GM18508 (cell line): ENCODE measurements around the gene PROX1.
"Not testable (repeated sequence)": the region's sequence is repeated elsewhere in the genome, so short reads cannot be mapped to it uniquely, and the experiment has no call there.

Experiments used
- ATAC-seq: cut with Tn5 transposase; IDR thresholded peaks from one replicate; pipeline ENCODE4 v1.9.1; 2021; ENCODE audit warnings: moderate number of reproducible peaks; ENCODE audit not compliant: insufficient read depth, unreplicated experiment

The PROX1 gene

DNA sequence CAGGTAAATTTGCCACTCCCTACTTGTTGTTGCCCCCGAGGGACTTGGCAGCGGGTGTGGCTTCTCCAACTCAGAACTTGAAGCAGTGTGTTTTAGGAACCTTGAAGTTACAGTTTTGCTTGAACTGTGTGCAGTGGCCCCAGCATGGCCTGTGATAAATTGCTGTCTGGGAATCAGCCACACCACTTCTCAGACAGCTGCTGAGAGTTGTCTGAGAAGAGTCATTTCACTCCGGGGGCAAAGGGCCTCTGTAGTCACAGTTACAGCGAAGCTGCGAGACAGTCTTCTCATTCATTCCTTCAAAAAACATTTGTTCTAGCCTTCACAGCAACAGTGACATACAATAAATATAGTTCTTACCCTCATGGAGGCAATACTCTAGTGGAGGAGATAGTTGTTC, 70.3 kb downstream of the PROX1 start:
- ATAC-seq: no peak

DNA sequence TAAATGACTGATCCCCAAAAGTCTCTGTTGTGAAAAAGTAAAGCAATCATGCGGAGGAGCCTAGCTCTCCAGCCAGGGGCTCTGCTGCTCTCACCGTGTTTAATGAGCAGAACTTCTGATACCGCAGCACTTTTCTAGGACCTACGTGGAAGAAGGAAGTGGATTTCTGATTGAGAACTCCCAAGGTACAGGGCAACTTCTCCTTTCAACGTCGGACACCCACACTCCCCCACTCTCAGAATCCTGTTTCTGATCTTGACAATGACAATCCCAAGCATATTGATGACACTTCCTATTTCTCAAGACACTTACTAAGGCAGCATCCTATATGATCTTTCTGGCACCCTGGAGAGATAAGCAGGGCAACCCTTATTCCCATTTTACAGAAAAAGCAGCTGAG, 78.4 kb downstream of the PROX1 start:
- ATAC-seq: no peak

DNA sequence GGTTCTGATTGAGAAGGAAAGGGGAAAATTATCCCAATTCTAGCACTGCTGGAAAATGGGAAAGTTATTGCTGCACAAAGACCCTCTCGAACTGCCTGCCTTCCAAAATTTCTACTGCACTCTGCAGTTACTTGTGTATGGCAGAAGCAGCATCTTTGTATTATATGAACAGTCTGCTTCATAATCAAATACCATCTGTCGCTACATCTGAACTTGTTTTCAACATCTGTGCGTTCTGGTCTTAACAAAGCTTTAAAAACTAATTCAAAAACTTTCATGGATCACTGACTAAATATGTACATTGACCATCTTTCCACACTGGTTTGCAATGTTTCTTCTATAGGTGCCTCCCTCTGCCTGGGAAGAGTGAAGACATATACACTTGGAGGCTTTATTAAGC, 79.2 kb downstream of the PROX1 start:
- ATAC-seq: no peak

DNA sequence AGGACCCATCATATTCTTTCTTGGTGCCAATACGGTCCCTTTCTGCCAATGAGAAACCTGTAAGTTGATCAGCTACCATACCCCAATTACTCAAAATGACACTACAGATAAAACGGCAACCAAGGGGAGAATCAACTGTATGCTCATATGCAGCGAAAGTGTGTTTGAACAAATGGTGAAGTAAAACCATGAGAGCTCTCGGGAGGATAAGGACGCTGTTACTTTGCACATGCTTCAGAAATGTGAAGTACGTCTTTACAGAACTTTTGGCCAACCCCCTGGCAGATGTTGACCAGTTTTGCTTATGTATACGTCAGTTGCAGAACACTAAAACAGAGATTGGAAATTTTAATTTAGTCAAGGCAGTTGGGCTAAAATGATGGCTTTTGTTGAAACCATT, 79.6 kb downstream of the PROX1 start:
- no peak for ATAC-seq

DNA sequence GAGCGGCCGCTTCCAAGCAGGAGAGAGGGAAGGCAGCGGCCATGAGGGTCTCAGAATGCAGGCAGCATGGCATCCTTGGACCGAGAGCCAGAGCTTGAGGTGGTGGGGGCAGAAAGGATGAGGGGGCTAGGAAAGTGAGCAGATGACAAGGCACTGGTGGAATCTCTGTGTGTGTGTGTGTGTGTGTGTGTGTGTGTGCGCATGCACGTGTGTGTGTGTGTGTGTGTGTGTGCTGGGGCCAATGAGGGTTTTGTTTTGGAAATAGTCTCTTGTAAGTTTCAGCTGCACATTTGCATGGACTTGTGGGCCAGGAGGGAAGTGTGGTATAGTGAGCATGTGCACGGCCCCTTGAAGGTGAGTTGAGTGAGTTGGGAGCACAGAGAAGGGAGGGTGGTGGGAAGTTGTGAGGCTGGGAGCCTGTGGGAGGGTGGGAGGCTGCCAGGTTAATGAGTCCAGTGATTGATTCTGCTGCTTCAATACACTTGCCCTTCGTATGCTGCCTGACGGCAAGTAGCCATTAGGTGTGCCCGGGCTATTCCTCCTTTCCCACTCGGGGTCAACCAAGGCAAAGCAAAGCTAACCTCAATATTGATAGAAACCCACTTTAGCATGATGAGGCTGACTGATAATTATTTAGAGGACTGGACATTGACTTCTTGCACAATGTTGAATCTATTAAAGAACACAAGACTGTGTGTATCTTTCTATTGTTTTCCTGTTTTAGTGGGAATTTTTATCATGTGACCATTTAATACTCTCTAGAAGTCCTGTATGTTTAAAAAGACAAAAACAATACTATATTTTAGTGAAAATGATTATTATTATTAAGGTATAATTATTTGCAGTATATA, 80.3 kb downstream of the PROX1 start:
- ATAC-seq: no peak

DNA sequence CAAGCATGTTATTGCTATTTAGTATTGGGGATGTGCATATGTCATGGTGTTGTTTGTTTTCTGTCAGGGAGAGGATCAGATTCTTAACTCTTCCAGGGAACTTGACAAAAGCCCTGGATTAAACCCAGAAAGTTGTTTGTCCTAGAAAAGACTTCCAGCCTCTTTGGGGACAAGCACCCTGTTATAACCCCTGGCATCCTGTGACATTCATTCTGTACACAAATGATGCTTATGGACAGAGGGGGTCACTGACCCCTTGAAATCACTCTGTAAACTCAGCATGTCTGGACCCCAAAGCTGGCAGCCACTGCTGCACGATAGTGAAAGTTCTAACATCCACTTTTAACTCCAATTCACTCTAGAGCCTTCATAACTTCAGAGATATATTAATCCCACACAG, 81.2 kb downstream of the PROX1 start:
- no peak for ATAC-seq

DNA sequence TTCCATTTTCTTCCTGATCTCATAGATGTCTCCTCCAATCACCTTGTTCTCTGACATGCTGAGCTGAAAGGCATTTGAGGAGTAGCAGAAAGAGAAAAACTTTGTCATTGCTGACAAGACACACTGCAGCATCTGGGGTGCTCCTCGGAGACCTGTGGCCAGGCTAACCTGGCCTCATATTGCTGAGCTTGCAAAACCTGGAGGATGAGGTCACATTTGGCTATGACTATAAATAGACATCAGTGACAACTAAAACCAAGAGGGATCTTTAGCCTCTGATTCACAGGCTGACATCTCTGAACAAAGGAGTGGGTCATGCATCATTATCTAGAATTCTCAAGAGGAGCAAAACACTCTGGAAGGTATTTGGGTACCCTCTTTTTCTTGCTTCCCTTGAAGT, 83.7 kb downstream of the PROX1 start:
- ATAC-seq: no peak

DNA sequence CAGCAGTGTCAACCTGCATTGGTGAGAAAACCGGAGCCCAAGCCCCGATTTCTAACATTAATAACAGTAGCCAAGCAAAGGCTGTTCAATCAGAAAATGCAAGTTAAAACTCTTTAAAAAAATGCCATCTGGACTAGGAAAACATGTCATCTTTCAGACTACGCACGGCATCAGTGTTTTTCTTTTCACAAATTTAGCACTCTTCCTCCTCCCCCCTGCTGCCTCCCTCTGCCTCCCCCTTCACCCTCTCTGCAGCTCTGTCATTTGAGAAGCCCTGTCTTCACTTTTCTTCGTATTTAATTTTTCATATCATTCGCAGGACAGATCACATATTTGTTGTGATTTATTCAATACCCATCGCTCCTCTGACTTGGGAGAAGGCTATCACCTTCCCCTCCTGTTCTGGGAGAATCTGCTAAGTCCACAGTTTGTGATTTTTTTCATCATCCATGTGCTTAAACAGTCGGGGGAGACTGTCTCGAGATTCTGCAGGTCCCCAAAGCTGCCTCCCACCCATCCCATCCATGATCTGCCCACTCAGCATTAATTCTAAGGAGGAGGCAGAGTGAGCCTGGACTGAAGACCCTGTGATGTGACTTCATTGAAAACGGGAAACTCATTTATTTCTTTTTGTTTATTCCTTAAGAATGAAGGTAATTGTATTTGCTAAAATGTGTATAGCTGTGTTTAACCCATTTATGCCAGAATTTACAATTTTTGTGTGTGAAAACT, 84.8 kb downstream of the PROX1 start:
- ATAC-seq: no peak

DNA sequence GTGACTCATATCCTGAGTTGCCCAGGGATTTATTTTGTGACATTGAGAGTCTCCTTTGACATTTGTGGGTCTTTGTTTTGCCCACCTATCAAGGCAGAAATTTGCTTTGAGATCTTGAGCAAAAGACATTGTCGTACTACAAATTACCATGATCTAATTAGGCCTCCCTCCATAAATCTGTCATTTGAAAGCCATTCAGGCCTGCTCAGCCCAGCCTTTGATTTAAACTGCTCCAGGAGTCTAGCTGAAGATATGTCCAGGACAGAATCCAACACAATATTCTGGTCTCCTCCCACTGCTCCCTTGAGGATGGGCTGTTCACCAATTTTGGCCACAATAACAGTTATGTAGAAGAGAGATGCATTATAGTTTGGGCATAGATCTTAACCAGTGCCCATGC, 86.7 kb downstream of the PROX1 start:
- no peak for ATAC-seq

DNA sequence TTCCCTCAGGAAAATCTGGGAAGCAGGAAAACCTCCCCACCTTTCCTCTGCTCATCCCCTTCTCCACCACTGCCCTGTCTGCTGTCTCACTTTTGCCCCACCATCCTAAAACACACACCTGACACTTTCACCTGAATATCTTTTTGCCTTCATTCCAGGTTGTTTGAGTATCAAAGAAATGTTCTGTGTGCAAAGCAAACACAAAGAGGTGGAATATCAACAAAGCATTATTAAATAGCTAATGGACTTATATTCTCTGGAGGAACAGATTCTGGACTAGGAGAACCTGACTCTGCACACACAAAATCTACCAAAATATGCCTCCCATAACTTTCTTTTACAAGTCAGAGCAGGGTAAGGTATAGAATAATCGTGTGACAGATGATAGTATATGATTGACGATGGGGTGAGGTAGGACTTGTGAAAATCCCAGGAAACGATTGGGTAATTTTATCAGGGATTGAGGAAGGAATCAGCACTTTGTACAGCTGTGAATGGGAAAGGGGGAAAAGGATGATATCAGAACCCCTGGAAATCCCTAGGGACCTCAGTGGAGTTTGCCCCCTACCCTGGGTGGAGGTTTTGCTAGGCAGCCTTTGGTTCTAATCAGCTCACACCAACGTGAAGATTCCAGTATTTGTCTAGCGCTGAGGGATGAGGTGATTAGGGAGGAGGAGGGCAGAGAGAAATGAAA, 87.7 kb downstream of the PROX1 start:
- ATAC-seq: no peak

DNA sequence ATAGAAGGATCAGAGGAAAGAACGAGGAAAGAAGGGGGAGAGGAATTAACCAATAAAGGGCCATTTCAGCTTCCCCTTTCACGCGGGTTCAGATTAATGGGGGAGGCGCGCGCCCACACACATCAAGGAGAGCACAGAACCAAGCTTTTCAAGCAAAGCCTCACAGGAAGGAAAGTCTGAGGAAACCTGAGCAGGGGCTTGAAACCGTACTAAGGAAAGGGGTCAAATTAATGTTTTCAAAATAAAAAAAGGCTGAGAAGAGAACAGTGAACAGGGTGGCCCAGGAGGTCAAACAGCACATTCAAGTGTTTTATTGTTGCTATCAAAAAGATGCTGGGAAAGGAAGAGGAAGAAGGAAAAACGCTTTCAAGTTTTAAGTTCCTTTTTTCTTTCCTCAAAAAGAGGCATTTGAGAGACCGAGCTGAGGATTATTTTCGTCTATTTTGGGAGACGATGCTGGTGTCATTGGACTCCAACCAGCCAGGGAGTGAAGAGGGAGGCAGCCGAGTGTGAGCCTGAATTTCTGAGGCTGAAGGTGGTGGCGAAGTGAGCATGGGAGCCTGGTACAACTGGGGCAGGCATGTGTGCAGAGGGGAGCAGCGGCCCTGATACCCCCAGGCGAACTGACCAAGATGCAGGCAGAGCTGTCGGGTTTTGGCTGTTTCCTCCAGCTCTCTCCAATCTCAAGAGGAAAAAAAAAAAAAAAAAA, 88.4 kb downstream of the PROX1 start:
- no peak for ATAC-seq

DNA sequence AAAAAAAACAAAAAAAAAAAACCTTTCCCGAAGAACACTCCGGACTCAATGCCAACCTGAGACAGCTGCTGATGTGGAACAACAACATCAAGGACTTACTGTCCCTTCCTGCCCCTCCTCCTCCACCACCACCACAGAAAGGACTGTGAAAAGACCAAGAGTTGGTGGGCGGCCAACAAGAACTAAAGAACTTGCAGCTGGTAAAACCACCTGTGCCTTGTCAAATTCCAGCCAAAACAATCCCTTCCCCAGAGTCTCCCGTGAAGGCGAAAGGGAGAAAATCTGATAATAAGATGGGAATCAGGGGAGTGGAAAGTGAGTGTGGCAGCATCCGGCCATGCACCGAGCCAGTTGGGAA, 88.9 kb downstream of the PROX1 start:
- no peak for ATAC-seq

DNA sequence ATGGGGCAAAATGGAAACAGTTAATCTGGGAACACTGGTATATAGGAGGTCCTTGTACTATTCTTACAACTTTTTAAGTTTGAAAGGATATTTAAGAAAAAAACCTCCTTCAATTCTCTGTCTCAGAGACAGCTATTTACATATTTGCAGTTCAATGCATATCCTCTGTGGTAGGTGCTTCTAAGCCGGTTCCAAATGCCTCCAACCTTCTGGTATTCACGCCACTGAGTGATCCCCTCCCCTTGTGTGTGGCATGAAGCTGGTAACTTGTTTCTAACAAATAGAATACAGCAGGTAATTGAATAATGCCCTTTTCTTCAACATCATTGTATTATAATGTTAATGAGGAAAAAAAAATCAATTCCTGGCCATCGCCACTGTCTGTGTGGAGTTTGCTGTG, 91.2 kb downstream of the PROX1 start:
- ATAC-seq: no peak

DNA sequence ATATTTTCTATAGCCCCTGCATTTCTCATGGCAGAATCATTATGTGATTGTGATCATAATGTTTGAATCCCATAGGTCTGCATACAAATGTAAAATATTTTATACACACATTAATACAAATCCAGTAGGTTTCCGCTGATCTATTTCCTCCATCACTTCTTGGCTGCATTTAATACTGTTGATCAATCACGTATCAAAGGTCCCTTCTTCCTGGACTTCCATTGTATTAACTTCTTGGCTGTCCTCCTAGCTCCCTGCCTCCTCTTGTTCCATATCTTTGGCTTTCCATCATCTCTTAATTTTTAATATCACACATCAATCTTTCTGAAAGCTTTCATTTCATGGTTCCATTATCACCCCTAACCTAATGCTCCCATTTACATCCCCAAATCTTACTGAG, 97.6 kb downstream of the PROX1 start:
- ATAC-seq: no peak

DNA sequence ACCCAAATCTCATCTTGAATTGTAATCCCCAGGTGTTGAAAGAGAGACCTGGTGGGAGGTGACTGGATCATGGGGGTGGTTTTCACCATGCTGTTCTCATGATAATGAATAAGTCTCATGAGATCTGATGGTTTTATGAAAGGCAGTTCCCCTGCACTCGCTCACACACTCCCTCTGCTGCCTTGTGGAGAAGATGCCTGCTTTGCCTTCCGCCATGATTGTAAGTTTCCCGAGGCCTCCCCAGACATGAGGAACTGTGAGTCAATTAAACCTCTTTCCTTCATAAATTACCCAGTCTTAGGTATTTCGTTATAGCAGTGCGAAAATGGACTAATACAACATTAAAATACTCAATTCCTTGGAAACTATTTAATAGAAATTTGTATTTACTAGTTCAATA, 99.2 kb downstream of the PROX1 start:
- no peak for ATAC-seq

DNA sequence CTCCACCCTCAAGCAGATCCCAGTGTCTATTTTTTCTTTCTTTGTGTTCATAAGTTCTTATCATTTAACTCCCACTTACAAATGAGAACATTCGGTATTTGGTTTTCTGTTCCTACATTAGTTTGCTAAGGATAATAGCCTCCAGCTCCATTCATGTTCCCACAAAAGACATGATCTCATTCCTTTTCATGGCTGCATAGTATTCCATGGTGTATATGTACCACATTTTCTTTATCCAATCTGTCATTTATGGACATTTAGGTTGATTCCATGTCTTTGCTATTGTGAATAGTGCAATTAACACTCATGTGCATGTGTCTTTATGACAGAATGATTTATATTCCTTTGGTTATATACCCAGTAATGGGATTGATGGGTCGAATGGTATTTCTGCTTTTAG, 101.2 kb downstream of the PROX1 start:
- not testable (repeated sequence) for ATAC-seq
